Sigmoid colon (tissue), 7 donors: ENCODE measurements around the gene TMEFF2. TPM values are rescaled to one million over a fixed set of nuclear protein-coding genes. Genes with fewer than 3 reads are reported as not detected.

Experiments used
- DNase-seq: peaks from one replicate; pipeline ENCODE4 v3.0.0-alpha.2; 2019
- H3K27ac ChIP-seq, 4 donors: fragments of 200-600 bp; sonication (generic); one replicate each; pipeline ENCODE4 v1.5.1; 2016 to 2019; ENCODE audit warnings: mild to moderate bottlenecking in 1 of 4
- H3K27me3 ChIP-seq, 3 donors: fragments of 200-600 bp; sonication (generic); one replicate each; pipeline ENCODE4 v1.5.1; 2019; ENCODE audit warnings: mild to moderate bottlenecking in 1 of 3
- H3K36me3 ChIP-seq, 4 donors: fragments of 200-600 bp; sonication (generic); one replicate each; pipeline ENCODE4 v1.5.1; 2016 to 2019
- H3K4me1 ChIP-seq, 4 donors: fragments of 200-600 bp; sonication (generic); one replicate each; pipeline ENCODE4 v1.5.1; 2017 to 2019
- H3K4me3 ChIP-seq, 4 donors: fragments of 200-600 bp; sonication (generic); one replicate each; pipeline ENCODE4 v1.5.1; 2017 to 2019; ENCODE audit warnings: mild to moderate bottlenecking in 2 of 4, moderate library complexity in 1 of 4
- H3K9me3 ChIP-seq, 4 donors: fragments of 200-600 bp in 3 of 4; sonication (generic) in 3 of 4; one replicate each; pipeline versions ENCODE4 v1.5.1 to v1.6.1; 2013 to 2019
- CTCF ChIP-seq, 4 experiments: fragments of 450-650 bp in 3 of 4; fragments of 200-600 bp in 1 of 4; IDR thresholded peaks; one replicate each; pipeline ENCODE4 v1.5.1; 2016 to 2019; ENCODE audit warnings: antibody characterized with exemption in 4 of 4, mild to moderate bottlenecking in 3 of 4, moderate library complexity in 2 of 4
- EP300 ChIP-seq, 4 donors: sonication (generic); formaldehyde crosslinking; IDR thresholded peaks; one replicate each; pipeline ENCODE4 v1.6.1; 2017; ENCODE audit warnings: antibody characterized with exemption in 4 of 4
- POLR2A ChIP-seq, 2 donors: fragments of 450-650 bp; IDR thresholded peaks; one replicate each; pipeline ENCODE4 v1.6.1; 2016; ENCODE audit warnings: antibody characterized with exemption in 2 of 2, mild to moderate bottlenecking in 2 of 2, moderate library complexity in 2 of 2
- POLR2AphosphoS5 ChIP-seq, 4 donors: sonication (generic); formaldehyde crosslinking; IDR thresholded peaks; one replicate each; pipeline ENCODE4 v1.6.1; 2017; ENCODE audit warnings: antibody characterized with exemption in 4 of 4
- WGBS, 2 donors: extraction: QIAGEN DNeasy Blood & Tissue Kit; methylation state at CpG; one replicate each; pipeline ENCODE4 v1.1.7; 2013; 5-methylcytosine and 5-hydroxymethylcytosine counted together
- intact Hi-C: fragments of 100-400 bp; cut with DNase I; formaldehyde crosslinking; loops from one replicate; pipeline ENCODE4 v1.15.1; 2023
- polyA plus RNA-seq, 3 donors: library from polyadenylated mRNA; stranded (reverse); fragments of 200-250 nt; gene quantifications; one replicate each; pipeline ENCODE4 v1.2.3, GENCODE V29; 2013
- total RNA-seq, 4 donors: library from RNA; depleted of rRNA; stranded (reverse); fragments of >200 nt; gene quantifications; one replicate each; pipeline ENCODE4 v1.1.0, GENCODE V29; 2016
- donor health status: healthy with polysubstance abuse.
- donor health status: Bipolar disorder and iron deficiency.
- donor health status: healthy.

Gene TMEFF2
- total and polyA plus RNA-seq, 7 donors = 0.16 to 1.4 (median 0.32) TPM; not detected in 1

GRCh38 chr2:191965733-191966132, 229.0 kb downstream of the TMEFF2 start:
- Histone ChIP-seq H3K4me1 (peaks cover 0 to 19% (median 12%) of the 10 kb centered on the region in 4 donors), H3K4me3 (peak overlapping the region in 1 of 4 donors; percentile 11), H3K27me3 (no peaks in the 10 kb centered on the region), H3K9me3 (no peaks in the 10 kb centered on the region), H3K36me3 (no peaks in the 10 kb centered on the region), H3K27ac (peak overlapping the region in 3 of 4 donors; percentile 49 to 68 (median 56))
- intact Hi-C loops = no loop called here
- TF ChIP-seq CTCF (IDR thresholded peaks at IDR 0.05) (no peak), EP300 (IDR thresholded peaks at IDR 0.05) (peak in 3 of 4 donors; percentile 7 to 72 (median 59)), POLR2AphosphoS5 (IDR thresholded peaks at IDR 0.05) (peak; percentile 30 to 54 (median 43))
- WGBS, 2 donors = 80 to 81% methylated on average over 4 of the region's 4 CpGs
- DNase-seq = no peak

GRCh38 chr2:191961556-191961955, 233.2 kb downstream of the TMEFF2 start:
- TF ChIP-seq EP300 (IDR thresholded peaks at IDR 0.05) = no peak
- TF ChIP-seq CTCF (IDR thresholded peaks at IDR 0.05) = no peak
- TF ChIP-seq POLR2AphosphoS5 (IDR thresholded peaks at IDR 0.05) = no peak
- TF ChIP-seq POLR2A (IDR thresholded peaks at IDR 0.05) = no peak
- 8 to 43% methylated on average over 1 of the region's 1 CpG for WGBS, 2 donors
- Histone ChIP-seq H3K27ac (peak overlapping the region in 1 of 4 donors; percentile 12), H3K4me3 (no peak overlapping the region), H3K27me3 (no peaks in the 10 kb centered on the region), H3K36me3 (no peaks in the 10 kb centered on the region), H3K4me1 (peaks cover 0 to 30% (median 14%) of the 10 kb centered on the region in 4 donors), H3K9me3 (no peaks in the 10 kb centered on the region)
- DNase-seq = no peak
- intact Hi-C loops = no loop called here

GRCh38 chr2:191959209-191959608, 235.5 kb downstream of the TMEFF2 start:
- no peaks in the 10 kb centered on the region for H3K36me3 ChIP-seq
- no peak overlapping the region for H3K27ac ChIP-seq
- H3K27me3 ChIP-seq = no peaks in the 10 kb centered on the region
- no peak for TF ChIP-seq EP300 (IDR thresholded peaks at IDR 0.05)
- no peak for TF ChIP-seq CTCF (IDR thresholded peaks at IDR 0.05)
- no peak for TF ChIP-seq POLR2A (IDR thresholded peaks at IDR 0.05)
- TF ChIP-seq POLR2AphosphoS5 (IDR thresholded peaks at IDR 0.05) = no peak
- intact Hi-C loops = no loop called here
- H3K4me3 ChIP-seq = no peak overlapping the region
- H3K4me1 ChIP-seq = peaks cover 0 to 14% (median 8%) of the 10 kb centered on the region in 4 donors
- H3K9me3 ChIP-seq = no peaks in the 10 kb centered on the region
- no peak for DNase-seq

- no peak for DNase-seq
- TF ChIP-seq POLR2AphosphoS5 (IDR thresholded peaks at IDR 0.05) (no peak), POLR2A (IDR thresholded peaks at IDR 0.05) (no peak), EP300 (IDR thresholded peaks at IDR 0.05) (no peak), CTCF (IDR thresholded peaks at IDR 0.05) (no peak)
- no peaks in the 10 kb centered on the region for H3K36me3 ChIP-seq
- peaks cover 0 to 14% (median 8%) of the 10 kb centered on the region in 4 donors for H3K4me1 ChIP-seq
- no peak overlapping the region for H3K4me3 ChIP-seq
- H3K27ac ChIP-seq = no peak overlapping the region
- 48 to 55% methylated on average over 7 of the region's 7 CpGs for WGBS, 2 donors
- H3K27me3 ChIP-seq = no peaks in the 10 kb centered on the region
- no peaks in the 10 kb centered on the region for H3K9me3 ChIP-seq
- intact Hi-C loops = no loop called here
These were observed 236.5 kb downstream of the TMEFF2 start for GRCh38 chr2:191957996-191958860.
